HG02571 (cell line): ENCODE data around the gene SGPL1.
A peak's percentile ranks its signal among the peaks of the same experiment; 100 is the strongest.

Experiments used
- ATAC-seq: cut with Tn5 transposase; IDR thresholded peaks from one replicate; pipeline ENCODE4 v1.9.1; 2021; ENCODE audit warnings: mild to moderate bottlenecking, moderate library complexity; ENCODE audit not compliant: unreplicated experiment

Gene SGPL1

DNA sequence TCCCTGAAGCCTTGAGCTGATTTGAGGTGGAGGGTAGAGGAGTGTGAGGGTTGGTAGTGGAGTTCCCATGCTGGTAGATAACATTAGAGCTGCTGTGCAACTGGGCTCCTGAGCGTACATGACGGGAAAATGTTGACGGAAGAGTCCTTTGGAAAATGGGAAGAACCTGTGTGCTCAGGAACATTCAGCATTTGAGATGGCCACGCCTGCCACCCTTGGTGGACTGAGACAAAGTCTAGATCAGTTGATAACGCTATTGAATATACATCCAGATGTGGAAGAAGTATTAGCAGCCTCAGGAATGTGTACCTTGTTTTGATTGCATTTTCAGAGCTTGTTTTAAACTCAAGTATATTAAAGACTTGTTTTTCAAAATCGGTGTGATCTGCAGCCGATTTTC, 56.5 kb downstream of the SGPL1 start:
- no peak for ATAC-seq

DNA sequence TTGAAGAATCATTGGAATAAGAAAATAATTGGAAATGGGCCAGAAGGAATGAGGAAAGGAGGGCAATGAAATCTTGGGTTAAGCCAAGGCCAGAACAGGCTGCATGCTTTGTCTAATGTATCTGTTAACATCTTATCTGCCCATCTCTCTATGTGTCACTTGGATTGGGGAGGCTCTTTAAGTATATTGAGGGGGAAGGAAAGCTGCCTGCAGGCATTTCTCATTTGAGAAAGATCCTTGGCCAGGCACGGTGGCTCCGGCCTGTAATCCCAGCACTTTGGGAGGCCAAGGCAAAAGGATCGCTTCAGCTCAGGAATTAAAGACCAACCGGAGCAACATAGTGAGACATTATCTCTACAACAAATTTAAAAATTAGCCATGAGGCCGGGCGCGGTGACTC, 58.3 kb downstream of the SGPL1 start:
- ATAC-seq = no peak

DNA sequence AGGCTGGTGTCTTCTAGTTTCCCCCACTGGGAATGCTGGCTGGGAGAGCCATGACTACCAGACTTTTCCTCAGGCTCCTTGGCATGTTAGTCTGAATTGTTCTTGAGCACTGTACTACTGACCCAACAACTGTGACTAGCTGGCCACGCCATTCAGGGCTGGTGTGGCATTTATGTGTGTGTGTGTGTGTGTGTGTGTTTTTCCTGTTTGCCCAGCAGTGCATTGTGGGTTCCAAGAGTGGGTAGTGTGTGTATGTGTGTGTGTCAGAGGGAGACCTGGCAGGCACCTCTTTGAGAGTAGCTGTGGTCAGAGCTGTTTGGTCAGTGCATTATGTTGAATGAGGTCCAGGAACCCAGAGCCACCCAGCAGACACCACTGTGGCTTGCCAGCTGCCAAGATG, 63.5 kb downstream of the SGPL1 start:
- no peak for ATAC-seq

DNA sequence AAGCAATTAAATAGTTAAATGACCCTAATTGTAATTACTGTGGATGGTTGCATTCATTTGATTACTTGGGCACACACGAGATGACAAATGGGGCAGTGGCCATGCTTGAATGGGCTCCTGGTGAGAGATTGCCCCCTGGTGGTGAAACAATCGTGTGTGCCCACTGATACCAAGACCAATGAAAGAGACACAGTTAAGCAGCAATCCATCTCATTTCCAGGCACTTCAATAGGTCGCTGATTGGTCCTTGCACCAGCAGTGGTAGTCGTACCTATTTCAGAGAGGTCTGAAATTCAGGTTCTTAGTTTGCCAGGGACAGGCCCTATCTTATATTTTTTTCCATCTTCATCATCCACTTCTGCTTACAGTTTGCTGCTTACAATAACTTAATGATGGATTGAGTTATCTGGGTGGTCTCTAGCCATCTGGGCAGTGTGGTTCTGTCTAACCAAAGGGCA, 64.4 kb downstream of the SGPL1 start:
- ATAC-seq = no peak

DNA sequence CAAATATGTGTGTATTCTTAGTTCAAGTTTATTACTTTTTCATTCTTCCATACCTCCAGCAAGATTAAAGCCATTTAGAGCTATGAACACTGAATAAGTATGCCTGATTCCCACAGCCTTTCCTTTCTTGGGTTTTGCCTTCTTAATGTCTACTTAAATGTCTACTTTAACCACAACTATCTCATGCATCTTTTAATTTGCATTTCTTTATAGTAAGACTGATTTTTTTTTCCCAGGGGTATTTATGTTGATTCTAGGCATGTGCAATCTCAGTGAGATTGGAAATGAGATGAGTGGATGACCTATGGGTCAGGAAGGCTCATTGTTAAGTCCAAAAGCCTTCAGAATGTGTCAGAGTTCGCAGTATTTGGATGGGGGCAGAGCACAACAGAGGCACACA, 69.0 kb downstream of the SGPL1 start:
- ATAC-seq = no peak

DNA sequence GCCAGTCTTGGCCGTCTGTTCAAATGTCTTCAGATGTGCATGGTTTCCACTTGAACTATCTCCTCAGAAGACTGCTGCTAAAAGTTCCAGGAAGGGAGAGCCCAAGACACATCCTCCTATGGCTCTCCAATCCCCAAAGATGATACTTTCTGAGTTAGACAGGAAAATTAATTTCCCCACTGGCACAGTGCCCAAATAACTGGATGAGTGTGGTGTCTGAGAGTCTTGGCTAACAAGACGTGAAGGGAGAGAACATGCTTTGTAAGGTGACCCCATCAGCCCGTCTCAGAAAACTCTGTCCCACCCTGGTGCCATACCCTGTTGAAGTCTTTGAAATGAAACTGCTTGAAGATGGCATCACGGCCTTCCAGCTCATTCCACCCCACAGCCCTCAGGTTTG, 69.7 kb downstream of the SGPL1 start:
- no peak for ATAC-seq

DNA sequence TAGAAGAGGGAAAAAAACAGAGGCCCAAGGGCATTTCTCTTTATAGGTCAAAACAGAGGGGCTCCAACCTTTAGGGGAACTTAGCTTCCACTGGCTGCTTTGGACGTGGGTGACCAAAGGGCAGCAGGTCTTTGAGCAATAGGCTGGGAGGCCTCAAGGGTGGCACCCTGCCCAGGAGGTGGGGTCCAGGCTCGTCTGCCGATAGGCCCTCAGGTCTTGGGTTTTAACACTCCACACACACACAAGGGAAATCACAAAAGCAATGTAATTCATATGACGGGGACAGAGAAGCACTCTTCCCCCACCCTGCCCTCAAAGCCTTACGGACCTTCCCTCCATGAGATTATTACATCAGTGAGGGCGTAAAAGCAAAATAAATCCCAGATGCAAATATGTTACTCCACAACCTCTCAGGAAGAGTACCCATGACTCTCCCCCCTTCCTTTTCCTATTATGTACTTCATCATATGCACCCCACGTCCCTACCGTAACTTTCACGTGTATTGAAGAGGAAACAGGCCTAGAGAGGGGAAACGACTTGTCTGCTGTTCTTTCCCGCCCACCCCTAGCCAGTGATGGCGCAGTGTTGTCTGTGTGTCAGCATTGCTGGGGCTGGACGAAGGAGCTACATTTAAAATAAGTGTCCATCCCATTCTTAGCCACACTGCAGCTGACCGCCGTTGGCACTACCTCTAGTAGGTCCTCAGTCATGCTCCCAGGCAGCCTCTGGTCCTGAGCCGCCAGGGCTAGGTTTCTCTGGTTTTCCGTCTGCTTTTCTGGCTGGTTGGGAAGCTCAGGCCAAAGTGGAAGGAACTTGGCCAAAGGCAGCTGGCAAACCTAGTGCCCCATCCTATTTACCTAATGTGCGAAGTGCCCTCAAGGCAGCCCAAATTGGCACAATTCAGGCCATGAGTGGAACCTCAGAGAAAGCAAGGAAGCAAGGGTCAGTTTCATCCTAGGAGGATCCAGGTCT, 70.5 kb downstream of the SGPL1 start:
- no peak for ATAC-seq

DNA sequence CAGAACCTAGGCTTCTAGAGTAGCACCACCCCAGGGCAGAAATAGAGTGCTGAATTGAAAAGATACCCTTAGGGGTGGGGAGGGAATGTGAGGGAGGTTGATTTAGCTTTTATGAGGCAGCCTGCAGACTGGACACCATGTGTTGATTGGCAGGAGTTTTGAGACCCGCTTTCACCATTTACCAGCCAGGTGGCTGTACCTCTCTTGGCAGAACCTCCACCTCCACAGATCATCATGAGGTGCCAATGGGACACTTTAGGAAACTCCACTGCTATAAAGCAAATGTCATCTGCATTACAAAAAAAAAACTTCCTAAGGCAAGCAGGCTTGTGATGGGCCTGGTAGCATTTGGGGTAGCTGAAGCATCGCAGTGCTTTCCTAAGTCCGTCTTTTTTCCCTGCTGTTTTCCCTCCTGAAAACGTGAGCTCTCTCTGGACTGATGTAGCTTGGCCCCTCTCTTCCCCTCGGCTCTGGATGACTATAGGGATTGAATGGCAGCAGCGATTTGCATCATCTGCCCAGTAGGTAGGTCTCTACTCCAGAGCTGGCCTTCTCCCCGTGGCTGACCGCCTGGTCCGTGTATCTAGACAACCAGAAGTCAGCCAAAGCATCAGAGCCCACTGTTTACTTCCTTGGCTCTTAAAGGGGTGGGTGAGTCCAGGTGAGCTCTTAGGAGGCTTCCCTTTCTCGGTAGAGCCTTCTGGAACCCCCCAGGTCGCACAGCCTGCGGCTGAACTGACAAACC, 71.3 kb downstream of the SGPL1 start:
- no peak for ATAC-seq

DNA sequence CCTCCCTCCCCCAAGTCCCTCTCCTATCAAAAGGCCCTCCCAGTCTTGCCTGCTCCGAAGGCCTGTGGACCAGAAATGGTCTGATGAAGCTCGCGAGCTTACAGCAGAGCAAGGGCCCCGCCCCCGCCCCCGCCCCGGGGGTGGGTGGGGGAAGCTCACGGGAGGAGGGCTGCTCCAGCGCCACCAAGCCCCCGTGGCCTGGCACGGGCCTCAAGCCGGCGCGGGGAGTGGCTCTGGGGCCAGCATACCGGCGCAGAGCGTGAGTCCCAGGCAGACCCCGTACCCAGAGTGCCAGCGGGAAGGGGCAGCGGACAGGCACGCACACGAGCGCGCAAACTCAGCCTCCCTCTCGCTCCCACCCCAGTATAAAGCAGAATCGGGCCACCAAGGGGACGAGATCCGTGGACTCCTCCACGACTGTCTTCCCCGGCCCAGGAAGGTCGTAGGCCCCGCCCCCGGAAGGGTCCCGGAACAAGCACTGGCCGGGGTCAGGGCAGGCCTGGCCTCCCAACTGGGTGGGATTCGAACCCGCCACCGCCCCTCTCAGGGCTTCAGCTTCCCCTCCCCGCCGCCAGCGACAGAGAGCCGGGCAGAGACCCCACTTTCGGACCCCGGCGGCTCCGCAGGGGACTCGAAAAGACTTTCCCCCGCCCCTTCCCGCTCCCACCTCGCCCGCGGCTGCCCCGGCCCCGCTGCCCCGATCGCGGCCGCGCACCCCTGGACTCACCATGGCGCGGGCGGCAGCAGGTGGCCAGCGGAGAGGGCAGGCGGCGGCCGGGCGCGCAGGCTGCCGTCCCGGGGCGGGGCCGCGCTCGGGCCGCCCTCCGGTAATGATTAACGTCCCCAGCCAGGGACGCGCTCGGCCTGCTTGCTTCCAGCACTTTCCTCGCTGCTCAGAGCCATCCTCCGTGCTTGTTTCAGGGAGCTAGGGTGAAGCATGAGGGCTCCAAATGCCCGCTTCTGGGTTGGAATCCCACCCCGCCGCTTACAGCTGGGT, 72.4 kb downstream of the SGPL1 start, which contains the start of gene PCBD1:
Gene PCBD1 (minus strand): TSS at position 762 of the 997 bp plus-strand sequence. CDS start 32 bp downstream, at position 730.
- ATAC-seq = peak; percentile 79

DNA sequence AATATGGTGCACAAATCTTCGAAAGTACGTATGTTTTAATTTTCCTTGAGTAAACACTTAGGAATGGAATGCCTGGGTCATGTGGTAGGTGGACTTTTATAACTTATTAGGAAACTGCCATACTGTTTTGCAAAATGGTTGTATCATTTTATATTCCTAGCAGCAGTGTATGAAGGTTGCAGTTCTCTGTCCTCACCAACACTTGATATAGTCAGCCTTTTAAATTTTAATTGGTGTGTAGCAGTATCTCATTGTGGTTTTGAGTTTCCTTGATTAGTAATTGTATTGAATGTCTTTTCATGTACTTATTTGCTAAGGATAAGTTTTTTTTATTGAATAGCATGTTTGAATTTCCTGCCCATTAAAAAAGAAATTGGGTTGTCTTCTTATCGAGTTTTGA, 73.5 kb downstream of the SGPL1 start:
- no peak for ATAC-seq

DNA sequence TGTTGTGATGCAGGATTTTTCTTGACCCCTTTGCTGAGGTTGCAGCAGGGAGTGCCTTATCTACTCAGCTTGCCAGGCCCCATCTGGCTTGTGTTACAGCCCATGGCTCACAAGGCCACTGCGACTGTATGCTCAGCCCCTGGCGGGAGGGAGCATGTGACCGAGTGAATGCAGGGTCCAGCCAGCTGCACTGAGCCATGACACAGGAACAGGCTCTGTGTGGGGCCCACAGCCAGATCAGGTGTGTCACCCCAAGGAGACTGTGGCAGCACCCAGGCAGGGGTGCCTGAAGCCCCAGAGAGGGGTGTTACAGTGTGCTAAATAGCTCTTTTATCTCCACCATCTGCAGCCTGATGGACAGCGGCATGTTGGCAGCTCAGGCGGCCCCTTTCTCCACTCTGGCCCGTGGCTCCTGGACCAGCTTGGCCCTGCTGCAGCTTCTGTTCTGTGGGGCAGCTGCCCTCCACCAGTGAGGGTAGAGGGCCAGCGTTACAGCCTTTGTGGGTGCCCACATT, 75.2 kb downstream of the SGPL1 start:
- no peak for ATAC-seq

DNA sequence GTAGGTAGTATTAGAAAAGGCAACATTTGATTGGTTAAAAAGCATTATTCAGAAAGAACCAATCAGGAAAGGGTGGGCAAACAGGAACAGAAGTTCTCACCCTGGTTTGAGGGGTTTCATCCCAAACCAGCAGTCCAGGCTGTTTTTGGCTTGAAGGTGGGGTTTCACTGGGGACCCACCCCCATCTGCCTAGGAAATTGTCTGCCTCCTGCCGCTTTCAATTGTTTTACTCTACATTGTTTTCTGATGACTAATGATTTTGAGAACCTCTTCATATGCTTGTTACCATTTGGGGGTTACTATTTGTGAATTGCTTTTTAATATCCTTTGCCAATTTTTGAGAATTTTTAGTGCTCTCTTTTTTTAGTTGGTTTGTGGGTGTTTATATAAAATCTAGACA, 75.9 kb downstream of the SGPL1 start:
- no peak for ATAC-seq

DNA sequence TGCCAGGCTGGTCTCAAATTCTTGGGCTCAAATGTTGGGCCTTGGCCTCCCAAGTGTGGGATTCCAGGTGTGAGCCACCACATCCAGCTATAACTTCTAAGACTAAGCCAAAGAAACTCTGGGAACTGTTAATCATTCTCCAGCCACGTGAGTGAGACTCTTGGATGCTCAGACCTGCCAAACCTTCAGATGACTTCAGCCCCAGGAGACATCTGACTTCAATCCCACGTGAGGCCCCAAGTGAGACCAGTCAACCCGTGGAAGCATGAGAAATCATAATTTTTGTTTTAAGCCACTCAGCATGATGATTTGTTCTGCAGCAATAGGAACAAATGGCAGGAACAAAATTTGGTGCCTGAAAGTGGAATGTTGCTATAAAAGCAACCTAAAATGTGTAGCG, 76.9 kb downstream of the SGPL1 start:
- ATAC-seq = no peak

DNA sequence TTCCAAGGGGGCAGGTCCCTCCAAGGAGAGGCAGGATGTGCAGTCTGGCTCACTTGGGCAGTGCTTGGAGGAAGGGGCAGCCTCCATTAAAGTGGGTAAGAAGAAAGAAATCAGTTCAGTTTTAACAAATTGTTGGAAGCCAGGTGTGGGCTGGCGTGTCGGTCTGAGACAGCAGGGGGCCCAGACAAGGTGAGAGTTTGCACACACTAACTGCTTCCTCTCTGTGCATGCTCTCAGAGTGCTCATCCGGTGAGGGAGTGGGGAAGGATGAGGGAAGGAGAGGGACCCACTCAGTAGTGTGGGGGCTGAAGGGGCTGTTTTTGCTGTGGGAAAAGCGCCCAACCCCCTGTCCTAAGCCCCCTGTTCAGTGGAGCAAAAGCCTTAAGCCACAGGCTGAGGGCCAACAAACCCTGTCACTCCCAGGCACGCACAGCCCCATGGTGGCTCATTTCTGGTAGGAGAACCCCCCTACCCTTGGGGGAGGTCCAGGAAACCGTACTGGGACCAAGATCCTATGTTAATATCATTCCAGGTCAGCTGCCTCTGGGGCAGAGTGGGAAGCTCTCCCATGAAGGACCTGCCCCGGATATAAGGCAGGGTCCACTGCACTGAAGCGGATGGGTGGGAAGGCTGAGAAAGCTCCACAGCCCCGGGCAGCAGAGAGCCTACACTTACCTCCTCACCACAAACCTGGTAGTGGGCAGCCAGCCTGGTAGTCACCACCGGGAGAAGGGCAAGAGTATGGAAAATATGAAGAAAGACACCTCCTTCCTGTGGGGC, 77.7 kb downstream of the SGPL1 start:
- no peak for ATAC-seq

DNA sequence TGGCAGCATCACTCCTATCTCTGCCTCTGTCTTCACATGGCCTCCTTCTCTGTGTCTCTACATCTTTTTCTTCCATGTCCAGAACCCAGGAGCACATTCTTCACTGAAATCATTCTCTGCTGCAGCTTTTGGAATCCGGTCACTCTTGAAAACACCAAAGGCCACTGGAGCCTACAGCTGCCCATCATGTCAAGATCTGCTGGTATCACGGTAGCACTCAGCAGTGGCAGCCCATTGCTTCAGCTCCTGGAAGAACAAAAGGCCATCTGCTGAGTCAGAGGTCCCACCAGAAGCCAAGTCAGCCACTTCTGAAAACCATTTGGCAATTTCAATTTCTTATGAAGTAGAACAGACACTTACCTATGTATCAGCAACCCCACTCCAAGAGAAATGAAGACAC, 78.7 kb downstream of the SGPL1 start:
- no peak for ATAC-seq

DNA sequence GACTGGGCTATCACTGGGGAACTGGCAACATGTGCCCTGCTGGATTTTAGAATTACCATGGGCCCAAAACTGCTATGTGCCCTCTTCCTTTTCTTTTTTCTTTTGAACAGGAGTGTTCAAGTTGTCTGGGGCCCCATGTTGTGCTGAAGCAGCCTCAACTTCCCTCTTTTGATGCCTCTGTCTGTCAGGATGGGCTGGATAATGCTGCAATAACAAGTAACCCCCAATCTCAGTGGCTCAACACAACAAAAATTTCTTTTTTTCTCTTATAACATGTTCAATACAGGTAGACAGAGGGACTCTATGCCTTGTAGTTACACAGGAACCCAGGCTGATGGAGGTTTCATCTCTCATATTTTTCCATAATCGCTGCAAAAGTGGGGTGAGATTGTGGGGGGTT, 80.8 kb downstream of the SGPL1 start:
- ATAC-seq = no peak

DNA sequence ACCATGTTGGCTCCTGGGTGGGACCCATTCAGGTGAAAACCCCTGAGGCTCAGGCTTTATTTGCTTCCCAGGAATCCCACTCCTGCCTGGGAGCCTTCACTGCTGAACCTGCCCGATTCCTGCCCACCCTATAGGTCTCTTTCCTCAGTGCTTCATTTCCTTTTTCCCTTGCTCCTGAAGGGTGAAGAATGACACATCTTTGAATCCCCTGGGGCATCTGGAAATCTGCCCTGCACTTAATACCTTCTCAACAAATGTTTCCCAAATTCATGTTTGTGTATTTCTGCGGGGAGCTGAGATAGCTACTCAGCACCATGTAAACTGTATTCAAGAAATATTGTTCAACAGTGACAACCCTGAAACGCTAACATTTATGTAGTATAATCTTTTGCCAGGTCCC, 82.9 kb downstream of the SGPL1 start:
- ATAC-seq = no peak

DNA sequence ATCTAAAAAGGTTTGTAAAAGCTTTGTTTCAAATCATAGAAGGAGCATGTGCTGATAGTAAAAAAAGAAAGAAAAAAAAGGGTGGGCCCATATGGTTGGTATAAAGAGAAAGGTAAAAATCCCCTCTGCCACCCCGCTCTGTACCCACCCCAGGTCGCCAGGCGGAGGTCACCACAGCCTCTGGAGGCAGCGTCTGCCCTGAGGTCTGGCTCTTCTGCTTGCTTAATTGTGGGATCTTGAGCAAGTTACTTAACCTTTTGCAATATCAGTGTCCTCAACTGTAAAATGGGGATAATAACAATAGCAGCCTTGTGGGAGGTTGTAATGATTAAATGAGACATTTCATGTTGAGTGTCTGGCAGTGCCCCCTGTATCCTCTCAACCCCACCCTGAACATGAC, 83.3 kb downstream of the SGPL1 start:
- no peak for ATAC-seq

DNA sequence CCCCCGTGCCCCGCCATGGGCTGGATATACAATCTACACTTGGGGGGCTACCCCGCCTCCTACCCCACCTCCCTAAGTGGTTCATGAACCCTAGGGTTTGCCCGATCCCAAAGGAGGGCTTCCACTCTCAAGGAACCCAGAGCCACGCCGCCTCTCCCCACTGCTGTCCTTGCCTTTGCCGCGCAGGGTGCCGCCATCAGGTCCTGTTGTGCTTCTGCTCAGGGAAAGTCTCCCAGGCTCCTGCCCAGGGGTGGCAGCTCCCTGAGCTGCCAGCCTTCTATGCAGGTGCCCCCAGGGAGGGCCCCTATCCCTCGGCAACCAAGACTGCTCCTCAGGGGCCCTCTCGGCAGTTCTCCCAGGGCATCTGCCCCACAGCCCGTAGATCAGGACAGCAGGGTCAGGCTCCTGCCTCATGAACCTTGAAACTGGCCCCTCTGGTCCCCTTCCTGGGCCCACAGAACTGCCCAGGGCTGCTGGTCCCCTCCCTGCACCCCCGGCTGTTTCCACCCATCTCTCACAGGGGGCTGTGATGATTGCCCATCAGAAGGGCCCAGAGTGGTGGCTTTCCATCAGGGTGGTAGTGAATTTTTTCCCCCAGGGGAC, 85.6 kb downstream of the SGPL1 start:
- ATAC-seq = no peak
